NCI-H82 treated with DMSO at 0.1 percent for 48 hours (cell line): ENCODE data around the gene MAGEB2.
"Not testable (repeated sequence)": the region's sequence is repeated elsewhere in the genome, so short reads cannot be mapped to it uniquely, and the experiment has no call there.

ENCODE experiments used
- DNase-seq: peaks from one replicate; lab custom pipeline; 2025; ENCODE audit not compliant: unreplicated experiment; lab: John Stamatoyannopoulos, UW

Gene MAGEB2, protein sequence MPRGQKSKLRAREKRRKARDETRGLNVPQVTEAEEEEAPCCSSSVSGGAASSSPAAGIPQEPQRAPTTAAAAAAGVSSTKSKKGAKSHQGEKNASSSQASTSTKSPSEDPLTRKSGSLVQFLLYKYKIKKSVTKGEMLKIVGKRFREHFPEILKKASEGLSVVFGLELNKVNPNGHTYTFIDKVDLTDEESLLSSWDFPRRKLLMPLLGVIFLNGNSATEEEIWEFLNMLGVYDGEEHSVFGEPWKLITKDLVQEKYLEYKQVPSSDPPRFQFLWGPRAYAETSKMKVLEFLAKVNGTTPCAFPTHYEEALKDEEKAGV

DNA sequence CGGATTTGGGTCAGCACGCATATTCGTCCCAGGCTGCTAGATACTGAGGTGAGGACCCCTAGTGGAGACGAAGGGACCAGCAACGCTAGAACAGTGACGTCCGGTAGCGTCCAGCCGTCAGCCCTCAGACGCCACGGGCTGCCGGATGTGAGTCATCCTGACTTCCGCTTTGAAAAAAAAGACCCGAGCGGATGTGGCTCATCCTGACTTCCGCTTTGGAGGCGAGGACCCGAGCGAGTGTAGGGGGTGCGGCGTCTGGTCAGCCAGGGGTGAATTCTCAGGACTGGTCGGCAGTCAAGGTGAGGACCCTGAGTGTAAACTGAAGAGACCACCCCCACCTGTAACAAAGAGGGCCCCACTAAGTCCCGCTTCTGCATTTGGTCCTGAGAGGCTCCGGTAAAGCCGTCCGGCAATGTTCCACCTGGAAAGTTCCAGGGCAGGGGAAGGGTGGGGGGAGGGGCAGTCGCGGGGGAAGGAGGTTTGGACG is at the start of gene MAGEB2:
Gene MAGEB2 (plus strand): TSS at position 207 of the 487 bp plus-strand sequence. CDS start 3,018 bp downstream, outside the sequence.
- no peak for DNase-seq

DNA sequence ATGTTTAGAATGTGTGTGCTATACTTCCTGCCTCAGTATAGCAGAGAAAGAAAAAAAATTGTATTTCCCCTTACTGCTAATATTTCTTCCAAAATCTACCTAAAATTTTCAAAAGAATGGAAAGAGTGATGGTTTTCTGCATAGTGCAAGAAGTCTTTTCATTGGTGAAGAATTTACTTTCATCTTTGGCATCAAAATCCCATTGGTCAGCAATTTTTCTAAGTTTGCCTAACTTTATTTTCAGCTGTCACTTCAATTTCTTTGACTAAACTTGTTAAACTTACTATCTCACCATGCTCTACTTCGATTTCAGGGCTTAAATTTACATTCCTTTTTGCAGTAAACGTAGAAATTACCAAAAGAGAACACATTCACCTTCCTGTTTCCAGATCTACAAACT is 44.5 kb upstream of the MAGEB2 start:
- DNase-seq = no peak

DNA sequence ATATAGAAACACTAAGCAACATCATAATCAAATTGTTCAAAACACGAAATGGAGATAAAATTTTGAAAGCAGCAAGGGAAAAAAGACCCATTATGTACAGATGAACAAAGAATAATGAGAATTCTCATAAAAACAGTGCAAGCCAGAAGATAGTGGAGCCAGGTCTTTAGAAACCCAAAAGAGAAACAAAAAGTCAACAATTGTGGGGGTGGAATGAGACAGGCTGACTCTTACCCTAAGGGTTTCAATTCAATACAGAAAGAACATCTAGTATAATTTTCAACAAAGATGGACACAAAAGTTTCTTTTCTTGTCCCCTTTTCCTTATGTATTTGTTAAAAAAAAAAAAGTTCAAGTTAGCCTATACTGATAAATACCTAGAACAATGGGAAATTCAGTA is 34.0 kb upstream of the MAGEB2 start:
- DNase-seq = no peak

DNA sequence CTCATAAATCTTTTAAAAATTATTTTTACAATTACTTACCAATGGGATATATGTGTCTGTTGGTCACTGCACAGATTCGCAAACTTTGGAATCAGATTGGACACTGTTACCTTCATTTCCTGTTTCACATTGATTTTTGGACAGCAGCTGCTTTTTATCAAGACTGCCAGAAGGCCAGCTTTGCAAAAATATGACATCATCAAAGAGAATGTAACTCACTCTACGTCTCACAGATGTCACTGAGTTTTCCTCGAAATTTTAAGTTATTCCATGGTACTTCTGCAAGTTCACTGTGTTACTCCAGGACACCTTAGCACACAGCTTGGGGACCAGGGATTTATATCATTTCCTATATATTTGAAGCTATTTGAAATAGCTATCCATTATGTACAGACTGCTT is 31.8 kb upstream of the MAGEB2 start:
- no peak for DNase-seq

DNA sequence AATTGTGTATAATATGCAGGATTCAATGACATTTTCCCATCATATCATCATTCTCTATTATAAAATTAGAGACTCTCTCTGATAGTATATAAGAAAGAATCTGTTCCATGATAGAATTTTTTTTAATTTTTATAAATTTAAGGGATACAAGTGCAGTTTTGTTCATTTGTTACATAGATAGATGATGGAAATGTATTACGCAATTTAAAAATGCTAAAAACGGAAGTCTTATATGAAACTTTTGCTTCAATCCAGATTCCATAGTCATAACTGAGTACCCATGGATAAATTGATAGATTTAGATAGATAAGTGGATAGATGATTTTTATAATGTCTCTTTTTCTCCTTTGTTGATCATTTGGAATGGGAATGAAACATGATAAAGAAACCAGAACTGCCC is 24.9 kb upstream of the MAGEB2 start:
- no peak for DNase-seq

DNA sequence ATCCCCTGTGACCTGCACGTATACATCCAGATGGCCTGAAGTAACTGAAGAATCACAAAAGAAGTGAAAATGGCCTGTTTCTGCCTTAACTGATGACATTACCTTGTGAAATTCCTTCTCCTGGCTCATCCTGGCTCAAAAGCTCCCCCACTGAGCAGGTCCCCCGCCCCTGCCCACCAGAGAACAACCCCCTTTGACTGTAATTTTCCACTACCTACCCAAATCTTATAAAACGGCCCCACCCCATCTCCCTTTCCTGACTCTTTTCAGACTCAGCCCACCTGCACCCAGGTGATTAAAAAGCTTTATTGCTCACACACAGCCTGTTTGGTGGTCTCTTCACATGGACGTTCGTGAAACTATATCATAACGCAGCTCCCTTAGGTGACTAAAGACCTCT is 21.5 kb upstream of the MAGEB2 start:
- DNase-seq = not testable (repeated sequence)

DNA sequence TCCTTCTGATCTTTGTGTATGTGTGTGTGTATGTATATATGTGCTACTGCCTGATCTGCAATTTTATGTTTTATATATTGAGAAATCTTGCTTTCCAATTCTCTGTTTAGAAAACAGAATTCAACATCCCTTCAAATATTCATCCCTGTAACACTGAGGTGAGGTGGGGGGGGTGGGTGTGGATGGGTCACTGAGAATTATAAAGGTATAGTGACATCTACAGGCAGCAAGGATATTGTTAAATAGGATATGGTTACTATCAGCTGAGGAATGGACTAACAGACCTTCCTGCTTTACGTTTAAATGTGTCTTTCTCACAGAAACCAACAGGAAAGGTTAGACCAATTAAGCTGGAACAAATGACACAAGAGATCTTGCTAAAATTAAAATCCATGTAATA is 19.0 kb upstream of the MAGEB2 start:
- DNase-seq = peak; percentile 2

DNA sequence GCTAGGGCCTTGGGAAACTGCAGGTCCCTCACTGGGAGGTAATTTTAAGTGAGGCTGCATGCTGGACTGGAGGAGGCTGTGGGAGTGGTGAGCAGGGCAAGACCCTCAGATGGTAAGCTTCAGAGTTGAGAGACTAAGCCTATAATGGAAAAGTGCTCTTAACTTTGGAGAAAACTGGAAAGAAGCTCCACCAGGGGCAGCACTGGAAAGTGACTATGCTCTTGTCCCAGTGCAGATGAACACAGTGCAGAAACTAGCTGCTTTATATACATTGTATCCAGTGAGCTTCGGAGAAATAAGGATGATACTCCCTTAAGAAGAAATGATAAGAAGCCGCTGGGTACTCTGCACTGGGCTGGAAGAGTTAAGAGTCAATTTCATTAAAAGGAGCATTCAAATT is 3.2 kb upstream of the MAGEB2 start:
- no peak for DNase-seq

DNA sequence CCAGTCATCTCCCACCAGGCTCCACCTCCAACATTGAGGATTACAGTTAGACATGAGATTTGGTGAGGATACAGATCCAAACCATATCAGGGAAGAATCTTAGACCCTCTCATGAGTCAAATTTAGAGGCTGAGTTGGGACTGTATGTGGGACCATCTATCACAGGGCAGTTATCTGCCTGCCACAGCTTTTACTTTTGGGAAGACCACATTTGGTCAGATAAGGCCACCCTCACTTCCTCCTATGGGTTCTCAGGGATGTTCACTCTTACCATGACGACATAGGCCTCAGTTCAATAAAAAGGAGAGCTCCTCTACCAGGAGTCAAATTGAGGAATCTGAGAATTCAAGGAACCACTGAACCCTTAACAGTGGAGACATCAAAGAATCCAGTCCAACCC is 2.1 kb downstream of the MAGEB2 start:
- no peak for DNase-seq

DNA sequence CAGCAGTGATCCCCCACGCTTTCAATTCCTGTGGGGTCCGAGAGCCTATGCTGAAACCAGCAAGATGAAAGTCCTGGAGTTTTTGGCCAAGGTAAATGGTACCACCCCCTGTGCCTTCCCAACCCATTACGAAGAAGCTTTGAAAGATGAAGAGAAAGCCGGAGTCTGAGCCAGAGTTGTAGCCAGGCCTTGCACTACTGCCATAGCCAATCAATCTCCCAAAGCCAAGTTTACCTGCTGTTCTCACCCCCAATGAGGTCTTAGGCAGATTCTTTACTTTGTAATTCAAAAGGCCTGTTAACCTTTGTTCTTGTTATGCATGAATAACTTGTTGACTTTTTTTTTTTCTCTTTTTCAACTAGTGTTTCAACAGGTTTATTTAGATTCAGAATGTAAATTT is 4.0 kb downstream of the MAGEB2 start:
- DNase-seq = no peak

DNA sequence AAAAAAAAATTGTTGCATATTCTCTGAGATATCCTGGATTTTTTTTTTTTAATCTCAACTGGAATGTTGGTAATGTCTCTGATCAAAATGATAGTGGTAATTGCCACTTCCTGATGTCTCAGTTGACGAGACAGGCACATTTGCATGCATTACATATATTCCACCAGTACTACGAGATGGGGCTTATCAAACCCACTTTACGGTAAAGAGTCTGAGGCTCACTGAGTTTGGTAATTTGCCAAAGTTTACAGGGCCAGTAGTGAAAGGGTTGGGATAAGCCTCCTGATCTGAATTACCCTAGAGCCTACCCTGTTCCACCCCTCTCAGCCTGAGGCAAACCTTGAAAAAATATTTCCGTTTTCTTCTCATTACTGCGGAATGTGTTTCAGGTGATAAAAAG is 5.3 kb downstream of the MAGEB2 start:
- no peak for DNase-seq

DNA sequence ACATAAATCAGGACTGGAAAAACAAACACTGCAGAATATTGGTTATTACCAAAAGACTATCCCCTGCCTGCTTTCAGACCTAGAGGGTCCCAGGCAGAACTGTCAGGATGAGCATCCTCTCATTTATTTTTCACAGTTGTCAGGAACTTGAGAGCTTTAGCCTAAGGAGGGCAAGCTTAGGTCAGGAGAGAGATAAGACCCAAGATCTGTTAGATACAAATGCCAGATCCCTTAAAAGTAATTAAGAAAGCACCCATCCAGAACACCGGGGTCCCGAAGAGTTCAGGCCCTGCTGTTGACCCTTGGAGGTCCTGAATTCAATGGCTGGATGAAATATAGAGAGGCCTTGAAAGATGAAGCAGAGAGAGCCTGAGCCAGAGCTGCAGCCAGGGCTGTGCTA is 9.2 kb downstream of the MAGEB2 start:
- DNase-seq = no peak

DNA sequence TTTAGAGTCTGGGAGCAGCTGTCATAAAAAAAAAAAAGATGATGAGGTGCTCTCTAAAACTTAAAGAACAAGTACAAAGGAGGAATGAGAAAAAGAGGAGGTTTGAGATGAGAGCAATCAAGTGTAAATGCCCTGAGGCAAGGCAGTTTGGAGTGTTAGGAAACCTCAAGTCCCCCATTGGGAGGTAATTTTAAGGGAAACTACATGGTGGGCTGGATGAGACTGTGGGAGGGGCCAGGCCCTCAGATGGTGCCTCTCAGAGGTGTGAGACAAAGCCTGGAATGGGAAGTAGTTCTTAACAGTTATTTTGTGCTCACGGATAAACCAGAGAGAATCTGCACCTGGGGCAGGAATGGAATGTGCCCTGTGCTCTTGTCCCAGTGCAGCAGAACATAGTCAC is 13.2 kb downstream of the MAGEB2 start:
- no peak for DNase-seq

DNA sequence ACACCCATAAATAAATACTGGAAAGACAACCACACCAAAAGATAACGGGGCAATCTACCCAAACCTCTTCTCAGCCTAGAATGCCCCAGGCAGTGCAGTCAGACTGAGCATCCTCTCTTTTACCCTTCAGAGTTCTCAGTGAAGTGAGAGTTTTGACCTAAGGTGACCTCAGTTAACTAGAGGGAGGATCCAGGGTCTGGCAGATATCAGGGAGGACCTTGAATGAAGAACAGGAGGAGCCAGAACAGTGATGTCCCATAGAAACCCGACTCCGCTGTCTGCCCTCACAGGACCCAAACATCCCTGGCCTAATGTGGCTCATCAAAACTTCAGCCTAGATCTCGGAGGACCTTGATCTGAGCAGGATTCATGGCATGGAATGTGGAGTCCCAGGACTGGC is 15.0 kb downstream of the MAGEB2 start, which contains the start of gene MAGEB3:
Gene MAGEB3 (plus strand): TSS at position 263 of the 400 bp plus-strand sequence. CDS start 5,268 bp downstream, outside the sequence.
- DNase-seq = no peak

DNA sequence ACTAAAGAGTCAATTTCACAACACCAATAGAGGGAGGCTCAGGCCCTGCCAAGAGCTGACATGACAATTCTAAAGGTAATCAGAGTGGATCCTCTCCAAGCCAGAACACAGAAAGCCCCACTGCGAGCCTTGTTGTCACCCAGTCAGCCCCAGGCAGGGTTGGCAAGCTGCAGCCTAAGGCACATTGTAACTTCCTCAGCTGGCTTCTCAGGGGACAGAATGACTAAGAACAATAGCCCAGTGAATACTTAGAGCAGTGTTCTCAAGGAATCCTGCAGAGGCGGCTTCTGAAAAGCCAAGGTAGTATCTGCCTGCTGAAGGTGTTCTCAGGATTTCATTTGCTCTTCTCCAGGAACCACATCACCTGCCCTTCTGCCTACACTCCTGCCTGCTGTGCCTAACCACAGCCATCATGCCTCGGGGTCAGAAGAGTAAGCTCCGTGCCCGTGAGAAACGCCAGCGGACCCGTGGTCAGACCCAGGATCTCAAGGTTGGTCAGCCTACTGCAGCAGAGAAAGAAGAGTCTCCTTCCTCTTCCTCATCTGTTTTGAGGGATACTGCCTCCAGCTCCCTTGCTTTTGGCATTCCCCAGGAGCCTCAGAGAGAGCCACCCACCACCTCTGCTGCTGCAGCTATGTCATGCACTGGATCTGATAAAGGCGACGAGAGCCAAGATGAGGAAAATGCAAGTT is 26.5 kb downstream of the MAGEB2 start, which contains the start of gene MAGEB4:
Gene MAGEB4 (plus strand): TSS at position 277 of the 692 bp plus-strand sequence. CDS start 136 bp downstream, at position 413.
- no peak for DNase-seq

DNA sequence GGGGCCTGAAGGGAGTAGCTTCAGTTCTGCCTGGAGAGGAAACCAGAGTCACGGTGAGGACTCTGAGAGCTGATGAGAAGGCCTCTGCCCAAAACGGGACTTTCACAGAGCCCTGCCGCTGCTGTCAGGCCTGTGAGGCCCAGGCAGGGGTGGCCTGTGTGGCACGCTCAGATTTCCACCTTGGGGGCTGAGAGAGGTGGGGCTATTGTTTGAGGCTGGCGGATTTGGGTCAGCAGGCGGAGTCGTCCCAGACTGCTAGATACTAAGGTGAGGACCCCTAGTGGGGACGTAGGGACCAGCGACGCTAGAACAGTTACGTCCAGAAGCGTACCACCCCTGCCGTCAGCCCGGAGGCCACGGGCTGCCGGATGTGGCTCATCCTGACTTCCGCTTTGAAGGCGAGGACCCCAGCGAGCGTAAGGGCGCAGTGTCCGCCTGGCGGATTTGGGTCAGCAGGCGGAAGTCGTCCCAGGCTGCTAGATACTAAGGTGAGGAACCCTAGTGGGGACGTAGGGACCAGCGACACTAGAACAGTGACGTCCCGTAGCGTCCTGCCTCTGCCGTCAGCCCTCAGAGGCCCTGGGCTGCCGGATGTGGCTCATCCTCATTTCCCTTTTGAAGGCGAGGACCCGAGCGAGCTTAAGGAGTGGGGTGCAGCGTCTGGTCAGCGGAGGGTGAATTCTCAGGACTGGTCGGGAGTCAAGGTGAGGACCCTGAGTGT is 31.6 kb downstream of the MAGEB2 start, which contains the start of gene MAGEB1:
Gene MAGEB1 (plus strand): TSS at position 378 of the 721 bp plus-strand sequence. CDS start 3,348 bp downstream, outside the sequence.
- no peak for DNase-seq

DNA sequence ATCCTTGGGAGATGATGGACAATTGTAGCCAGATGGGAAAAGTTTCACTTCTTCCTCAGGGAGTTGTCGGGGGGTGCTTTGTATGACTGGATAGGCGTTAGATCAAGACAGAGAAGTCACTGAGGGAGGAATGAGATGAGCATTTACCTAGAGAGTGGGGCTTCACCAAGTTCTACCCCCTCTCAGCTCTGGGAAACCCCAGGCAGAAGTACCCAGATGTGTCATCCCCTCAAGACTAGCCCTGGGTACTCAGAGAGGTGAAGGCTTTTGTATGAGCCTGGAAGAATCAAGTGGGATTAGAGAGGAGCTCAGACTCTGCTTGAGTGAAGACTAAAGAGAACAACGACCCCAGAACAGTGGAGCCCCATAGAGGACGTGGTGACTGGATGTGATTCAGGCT is 33.5 kb downstream of the MAGEB2 start:
- DNase-seq = no peak

DNA sequence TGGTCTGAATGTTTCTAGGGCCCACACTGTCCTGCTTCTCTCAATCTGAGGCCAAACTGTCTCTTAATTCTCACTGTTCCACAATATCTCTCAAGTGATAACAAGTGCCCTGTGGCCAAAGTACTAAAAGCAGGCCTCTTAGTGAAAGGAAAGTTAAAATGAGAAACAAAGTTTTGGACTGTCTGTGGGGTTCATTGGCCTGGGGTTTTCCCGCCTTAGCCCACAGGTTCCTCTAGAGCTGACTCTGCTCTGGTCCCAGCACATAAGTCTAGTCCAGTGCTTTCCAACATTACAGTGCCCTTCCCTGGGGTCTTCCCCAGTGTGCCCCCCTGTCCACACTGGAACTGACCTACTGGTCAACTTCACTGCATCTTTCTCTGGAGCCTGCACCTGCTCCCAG is 37.9 kb downstream of the MAGEB2 start:
- no peak for DNase-seq

DNA sequence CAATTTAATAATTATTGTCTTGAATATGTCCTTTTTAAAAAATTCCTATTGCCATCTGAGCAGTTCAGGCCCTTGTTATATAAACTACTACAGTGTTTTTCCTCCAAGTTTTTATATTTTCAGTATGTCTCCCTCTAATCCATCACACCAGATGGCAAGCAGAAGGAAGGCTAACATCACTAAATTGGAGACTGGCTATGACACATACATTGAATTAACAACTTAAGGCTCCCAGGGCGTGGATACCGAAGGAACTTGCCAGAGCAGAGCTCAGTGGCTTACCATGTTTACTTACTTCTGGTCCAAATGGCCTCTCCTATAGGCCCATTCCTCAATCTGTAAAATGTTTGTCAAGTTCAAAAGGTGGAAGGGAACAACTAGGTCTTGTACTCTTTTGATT is 44.6 kb downstream of the MAGEB2 start:
- no peak for DNase-seq

DNA sequence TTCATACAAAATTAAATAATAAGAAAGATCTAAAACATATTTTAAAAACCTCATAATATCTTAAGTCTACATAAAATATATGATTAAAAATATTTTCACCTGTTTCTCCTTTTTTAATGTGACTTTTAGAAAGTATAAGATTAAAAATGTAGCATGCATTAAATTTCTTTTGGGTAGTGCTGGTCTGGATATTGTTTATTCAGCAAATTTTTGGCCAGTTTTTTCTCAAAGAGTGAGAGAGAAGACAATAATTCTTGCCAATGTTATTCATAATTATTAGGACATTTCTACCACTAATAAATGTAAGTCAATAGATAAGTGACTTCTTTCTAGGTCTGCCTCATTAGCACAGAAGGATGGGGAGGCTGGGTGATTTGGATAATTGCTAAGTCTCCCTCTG is 45.6 kb downstream of the MAGEB2 start:
- no peak for DNase-seq

DNA sequence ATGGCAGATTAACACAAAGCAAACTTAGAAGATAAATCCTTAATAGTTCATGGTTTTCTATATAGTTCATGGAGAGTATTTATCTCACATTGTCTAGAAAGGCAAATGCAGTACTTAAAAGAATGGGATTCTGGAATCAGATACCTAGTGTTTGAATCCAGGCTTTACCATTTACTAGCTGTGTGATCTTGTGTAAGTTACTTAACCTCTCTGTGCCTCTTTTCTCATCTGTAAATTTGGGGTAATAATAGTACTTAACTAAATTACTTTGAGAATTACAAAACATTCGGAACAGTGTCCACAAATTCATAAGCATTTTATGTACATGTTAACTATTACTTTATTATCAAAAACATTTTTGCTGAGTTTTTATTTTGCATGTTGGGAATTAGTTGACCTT is 47.4 kb downstream of the MAGEB2 start:
- DNase-seq = no peak
